CD4-positive, alpha-beta T cell treated with Interleukin-10 for 1 hour (primary cell): Measurements from ENCODE around the gene ADH4.
A peak's percentile ranks its signal among the peaks of the same experiment; 100 is the strongest.
"Not testable (repeated sequence)": the region's sequence is repeated elsewhere in the genome, so short reads cannot be mapped to it uniquely, and the experiment has no call there.

Source experiments
- DNase-seq: peaks from one replicate; pipeline ENCODE4 v3.0.0-alpha.2; 2020

The ADH4 gene

DNA sequence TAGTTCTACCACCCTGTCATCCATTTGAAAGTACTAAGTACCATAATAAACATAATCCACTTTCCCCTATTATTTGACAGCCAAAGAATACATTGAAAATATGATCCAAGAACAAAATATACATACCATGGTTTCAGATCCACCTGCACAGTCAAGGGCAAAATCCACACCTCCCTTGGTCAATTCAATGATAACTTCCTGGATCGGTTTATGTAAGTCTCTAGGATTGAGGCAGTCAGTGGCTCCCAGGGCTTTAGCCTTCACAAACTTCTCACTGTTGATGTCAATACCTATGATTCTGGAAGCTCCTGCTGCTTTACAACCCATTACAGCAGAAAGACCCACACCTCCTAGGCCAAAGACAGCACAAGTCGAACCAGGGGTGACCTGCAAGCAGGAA lies 12.7 kb downstream of the ADH4 start:
- DNase-seq, result no peak

DNA sequence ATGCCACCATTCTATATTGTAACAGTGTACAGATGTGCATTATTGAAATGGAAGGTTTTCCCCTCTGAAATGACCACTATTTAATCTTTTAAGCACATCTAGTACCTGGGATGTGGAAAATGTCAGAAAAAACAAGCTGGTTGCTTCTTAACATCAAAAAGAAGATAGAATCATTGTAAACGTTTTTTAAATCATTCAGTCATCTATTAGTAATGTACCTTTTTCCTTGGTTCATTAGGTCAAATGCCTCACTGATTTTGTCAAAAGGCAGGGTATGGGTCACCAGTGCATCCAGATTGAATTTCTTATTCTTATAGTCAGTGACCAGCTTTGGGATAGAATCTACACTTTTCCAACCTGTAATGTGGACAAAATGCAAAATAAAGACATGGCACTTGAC lies 17.7 kb downstream of the ADH4 start:
- no peak for DNase-seq

DNA sequence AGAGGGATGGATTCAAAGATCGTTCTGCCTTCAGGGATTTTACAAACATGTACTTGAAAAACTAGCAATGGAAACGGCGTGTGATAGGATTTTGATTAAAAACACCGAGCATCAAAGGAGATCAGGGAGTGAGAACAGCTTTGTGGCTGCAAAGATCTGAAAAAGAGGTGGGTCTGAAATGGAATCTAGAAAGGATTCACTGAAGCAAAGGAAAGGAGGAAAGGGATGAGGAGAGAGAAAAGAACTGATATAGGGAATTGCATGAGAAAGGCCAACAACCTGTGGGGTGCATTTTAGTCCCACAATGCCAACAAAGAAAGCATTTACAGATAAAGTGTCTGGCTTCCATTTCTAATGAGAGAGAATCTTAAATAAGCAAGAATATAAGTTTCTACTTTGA lies 23.1 kb downstream of the ADH4 start:
- DNase-seq, result no peak

DNA sequence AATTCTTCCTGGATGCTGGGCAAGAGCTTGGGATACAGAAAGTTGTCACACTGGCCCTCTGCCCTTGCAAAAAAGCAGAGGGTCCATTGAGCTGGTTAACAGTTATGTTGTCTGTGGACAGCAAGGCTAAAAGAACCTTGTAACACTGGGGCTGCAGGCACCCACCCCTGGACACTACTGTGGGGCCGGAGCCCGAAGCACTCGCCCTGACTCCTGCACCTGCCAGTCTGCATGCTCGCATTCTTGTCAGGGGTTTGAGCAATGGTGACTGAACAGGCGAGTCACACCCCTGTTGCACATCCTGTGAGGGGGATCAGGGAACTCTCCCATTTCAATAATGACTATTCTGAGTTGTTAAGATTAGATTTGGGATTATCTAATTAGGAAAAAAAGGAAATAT lies 23.6 kb downstream of the ADH4 start:
- no peak for DNase-seq

DNA sequence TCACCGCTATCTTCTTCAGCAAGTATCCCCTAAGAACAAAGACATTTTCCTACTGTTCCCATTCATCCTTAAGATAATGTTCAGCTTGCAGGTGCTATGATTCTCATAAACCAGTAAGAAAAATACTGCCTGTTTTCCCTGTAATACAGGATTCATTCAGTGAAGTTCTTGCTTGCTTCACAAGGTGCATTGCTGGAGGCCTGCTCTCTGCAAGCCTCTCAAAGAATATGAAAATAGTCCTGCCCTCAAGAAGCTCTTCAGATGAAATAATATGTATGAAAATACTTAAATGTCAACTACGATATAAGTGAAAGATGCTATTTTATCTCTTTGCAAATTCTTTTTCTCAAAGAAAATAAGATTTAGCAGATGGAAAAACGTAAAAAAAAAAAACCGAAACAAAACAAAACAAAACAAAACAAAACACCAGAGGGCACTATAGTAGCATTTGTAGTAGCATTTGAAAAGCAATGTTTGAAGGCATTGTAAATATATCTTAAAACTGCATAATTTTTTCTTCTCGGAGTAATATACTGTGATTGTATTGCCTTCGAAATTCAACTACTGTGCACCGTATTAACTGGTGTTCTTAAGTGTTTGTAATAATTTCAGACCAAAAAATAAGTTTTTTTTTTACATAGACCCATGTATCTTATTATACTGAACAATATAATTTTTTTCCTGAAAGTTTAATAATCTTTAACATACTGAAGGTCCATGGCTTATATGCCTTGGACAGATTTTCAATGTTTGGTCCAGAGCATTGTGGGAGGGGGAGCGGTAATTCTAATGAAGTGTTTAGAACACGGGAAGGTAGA lies 26.0 kb downstream of the ADH4 start:
- DNase-seq, result peak; percentile 15

DNA sequence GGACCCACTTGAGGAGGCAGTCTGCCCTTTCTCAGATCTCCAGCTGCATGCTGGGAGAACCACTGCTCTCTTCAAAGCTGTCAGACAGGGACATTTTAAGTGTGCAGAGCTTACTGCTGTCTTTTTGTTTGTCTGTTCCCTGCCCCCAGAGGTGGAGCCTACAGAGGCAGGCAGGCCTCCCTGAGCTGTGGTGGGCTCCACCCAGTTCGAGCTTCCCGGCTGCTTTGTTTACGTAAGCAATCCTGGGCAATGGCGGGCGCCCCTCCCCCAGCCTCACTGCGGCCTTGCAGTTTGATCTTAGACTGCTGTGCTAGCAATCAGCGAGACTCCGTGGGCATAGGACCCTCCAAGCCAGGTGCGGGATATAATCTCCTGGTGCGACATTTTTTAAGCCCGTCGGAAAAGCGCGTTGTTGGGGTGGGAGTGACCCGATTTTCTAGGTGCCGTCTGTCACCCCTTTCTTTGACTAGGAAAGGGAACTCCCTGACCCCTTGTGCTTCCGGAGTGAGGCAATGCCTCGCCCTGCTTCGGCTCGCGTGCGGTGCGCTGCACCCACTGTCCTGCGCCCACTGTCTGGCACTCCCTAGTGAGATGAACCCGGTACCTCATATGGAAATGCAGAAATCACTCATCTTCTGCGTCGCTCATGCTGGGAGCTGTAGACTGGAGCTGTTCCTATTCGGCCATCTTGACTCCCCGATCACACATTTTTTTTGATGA lies 26.8 kb downstream of the ADH4 start:
- not testable (repeated sequence) for DNase-seq

DNA sequence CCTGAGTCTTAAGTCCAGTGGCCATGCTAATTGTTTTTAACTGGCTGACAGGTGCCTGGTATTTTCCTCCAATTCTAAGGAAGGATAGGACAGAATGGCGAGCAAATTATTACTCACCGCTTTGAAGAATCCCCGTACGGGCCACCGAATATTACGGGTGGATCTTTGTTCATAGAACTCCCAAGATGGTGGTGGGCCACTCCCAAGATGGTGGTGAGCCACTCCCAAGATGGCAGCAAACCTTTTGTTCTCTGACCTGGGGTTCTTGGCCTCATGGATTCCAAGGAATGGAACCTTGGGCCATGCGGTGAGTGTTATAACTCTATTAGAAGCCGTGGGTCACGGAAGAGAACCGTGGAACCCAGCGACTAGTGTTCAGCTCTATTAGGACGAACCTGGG lies 34.8 kb downstream of the ADH4 start:
- not testable (repeated sequence) for DNase-seq

DNA sequence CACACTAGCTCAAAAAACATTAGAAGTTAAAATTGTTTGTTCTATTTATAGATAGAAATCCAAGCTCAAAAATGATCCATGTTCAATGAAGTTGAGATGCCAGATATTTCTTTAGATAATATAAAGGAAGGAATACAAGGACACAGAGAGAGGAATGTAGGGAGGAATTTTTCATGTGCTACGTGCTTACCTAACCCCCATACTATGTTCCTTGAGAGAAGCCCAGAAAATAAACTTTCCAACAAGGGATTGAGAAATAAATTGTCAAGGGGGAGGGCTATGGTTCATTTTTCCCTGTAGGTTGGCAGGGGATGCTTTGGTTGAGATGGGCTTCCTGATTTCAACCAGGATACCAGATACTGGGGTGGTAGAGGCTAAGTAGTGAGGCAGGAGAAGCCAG lies 39.9 kb downstream of the ADH4 start:
- no peak for DNase-seq

DNA sequence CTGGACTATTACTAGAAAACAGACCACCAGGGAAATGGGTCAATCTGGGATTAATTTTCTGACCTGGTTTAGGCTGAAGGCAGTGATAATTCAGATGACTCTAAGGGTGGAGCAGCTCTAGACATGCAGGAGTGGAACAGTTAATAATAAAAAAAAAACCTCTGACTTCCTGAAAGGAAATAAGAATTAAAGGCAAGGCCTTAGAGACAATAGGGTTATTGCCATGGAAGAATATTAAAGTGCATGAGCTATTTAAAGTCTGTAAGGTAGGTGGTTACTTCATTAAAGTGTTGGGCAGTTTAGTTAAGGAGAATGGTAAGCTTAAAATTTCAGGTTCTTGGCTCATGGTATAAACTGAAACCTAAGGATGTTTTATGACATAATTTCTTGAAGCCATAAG lies 40.9 kb downstream of the ADH4 start:
- DNase-seq, result no peak

DNA sequence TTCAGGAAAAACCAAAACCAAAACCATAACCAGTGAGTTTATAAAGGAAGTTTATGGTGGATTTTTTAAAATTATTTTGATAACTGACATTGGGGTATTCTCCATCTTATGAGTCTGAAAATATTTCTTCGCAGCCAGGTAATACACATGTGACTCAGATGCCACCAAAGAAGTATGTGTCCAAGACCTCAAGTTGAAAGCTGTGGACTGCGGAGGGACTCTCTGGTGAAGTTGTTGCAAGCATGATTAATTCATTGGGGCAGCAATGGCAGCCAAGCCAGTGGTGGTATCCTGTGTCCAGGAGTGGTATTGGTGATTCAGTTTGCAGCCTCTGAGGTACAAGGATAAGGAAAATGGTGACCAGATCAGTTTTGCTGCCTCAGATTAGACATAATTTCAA lies 41.5 kb downstream of the ADH4 start:
- DNase-seq, result no peak

DNA sequence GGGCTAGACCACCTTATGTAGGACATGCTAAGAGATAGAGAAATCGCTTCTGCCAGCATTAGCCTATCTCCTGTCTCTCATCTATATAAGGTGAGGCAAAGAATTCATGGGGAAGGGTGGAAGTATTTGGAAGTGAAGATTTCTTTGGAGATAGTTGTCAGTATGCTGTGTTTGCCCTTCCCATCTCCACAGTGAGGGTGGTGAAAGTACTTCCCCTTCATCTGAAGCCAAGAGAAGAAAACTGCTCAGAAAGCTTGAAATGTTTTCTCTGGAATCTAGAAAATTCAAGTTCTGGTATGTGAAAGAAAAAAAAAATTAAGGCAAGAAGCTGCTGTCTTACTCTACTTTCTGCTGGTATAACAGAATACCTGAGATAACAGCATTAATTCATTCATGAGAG lies 43.2 kb downstream of the ADH4 start:
- DNase-seq, result no peak

DNA sequence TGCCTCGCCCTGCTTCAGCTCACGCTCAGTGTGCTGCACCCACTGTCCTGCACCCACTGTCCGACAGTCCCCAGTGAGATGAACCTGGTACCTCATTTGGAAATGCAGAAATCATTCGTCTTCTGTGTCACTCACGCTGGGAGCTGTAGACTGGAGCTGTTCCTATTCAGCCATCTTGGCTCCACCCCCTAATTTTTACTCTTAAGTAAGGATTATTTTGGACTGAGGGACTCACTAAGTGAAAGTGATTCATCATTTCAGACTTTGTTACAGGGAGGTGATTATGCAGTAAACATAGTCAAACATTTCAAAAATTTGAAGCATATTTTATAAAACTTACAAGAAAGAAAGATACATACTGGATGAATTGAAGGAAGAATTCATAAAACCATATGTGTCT lies 44.3 kb downstream of the ADH4 start:
- not testable (repeated sequence) for DNase-seq

DNA sequence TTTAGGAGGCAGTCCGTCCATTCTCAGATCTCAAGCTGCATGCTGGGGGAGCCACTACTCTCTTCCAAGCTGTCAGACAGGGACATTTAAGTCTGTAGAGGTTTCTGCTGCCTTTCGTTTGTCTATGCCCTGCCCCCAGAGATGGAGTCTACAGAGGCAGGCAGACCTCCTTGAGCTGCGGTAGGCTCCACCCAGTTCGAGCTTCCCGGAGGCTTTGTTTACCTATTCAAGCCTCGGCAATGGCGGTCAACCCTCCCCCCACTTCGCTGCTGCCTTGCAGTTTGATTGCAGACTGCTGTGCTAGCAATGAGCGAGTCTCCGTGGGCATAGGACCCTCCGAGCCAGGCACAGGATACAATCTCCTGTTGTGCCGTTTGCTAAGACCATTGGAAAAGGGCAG lies 44.8 kb downstream of the ADH4 start:
- DNase-seq, result no peak

DNA sequence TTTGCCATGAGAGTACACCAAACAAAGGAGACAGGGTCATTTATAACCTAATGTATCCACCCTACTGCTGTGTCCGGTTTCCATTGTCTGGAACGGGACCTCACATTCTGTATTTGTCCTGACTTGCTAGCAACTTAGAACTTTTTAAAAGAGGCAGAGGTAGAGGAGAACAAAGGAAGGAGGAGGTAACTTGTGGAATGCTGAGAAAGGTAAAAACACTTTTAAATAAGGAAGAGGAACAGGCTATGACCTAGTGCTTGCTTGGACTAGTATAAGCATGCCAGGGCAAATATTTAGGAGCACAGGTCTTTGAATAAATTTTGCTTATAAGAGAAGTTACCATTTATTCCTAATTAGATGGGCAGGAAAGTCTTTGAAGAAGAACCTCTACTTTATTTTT lies 52.3 kb downstream of the ADH4 start:
- not testable (repeated sequence) for DNase-seq

DNA sequence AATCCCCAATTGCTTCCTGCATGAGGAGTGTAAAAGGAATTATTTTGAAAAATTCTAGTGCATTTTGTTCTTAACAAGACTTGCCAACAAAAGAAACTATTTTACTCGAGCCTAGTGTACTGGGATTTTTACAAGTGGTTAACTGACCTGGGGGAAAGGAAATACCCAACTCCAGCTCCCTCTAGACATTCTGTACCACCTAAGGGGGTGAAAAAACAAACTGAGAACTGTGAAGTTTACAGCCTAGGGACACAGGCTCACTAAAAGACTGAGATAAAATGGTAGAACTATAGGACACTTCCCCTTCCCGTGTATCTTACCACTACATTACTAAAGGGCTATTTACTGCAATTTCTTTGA lies 52.9 kb downstream of the ADH4 start:
- no peak for DNase-seq

DNA sequence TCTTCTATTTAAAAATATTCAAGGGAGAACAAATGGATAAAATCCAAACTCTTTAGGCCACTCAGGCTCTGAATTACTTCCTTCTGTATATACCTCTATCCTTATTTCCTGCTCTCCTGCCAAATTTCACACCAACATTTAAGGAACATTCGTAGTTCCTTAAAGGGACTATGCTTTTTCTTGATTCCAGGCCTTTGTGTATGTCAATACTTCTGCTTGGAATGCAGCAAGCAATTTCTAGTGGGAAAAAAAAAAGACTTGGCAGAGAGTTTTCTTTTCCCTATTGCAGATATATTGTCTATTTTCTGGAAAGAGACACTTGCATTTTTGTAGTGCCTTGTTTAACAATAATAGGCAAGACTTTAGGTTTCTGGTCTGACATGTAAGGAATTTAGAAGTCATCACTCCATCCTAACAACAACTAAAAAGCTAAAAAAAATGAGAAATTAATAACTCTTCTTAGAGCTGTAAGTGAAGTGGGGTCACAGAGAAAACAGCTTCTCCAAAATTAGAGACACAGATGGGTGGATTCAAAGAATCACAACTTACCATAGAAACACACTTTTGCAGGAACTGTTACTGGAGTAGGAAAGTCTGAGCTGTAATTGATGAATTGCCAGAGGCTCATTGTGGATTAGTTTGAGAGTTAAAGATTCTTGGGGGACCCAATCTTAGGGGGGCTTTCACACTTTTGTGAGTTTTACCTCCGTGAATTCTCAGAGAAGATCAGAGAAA lies 53.4 kb downstream of the ADH4 start:
- DNase-seq, result no peak

DNA sequence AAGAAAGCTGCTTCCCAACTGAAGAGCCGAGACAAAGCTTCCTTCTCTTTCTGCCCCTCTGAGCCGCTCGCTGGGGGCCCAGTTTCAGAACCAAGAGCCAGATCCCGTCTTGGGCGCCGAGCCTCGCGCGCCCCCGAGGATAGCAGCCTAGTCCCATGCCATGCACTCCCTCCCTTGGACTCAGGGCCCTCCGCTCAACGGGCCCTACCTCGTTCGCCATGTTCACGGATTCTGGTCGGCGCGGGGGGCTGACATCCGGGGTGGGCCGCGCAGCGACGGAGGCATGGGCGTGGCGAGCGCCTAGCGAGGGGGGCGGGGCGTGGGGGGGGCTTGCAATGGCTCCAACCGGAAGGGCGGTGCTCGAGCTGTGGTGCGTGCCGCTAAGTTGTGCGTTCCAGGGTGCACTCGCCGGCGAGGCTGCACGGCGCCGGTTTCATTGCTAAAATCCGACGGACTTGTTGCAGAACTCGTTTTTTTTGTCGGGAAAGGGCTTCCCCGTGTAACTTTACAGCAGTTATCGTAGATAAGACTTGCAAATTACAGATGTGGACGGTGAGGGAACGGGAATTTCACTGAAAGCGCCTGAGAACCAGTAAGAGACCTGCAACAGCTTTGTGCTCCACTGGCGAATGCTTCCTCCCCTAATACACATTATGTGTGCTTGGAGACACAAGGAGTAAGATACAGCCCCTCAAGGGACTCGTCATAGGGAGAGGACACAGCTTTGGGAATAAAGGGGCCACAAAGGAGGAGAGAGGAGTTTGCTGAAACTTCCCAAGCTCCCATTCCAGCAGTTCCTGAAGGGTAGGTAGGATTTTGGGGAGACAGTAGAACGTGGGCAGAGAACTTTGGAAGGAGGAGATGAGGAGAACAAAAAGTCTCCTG lies 55.4 kb downstream of the ADH4 start, which contains the start of gene ADH5:
Gene ADH5, minus strand, starts transcription at position 308 of the 885 bp plus-strand sequence. Its CDS starts 88 bp downstream, at position 220.
- DNase-seq, result peak; percentile 87

DNA sequence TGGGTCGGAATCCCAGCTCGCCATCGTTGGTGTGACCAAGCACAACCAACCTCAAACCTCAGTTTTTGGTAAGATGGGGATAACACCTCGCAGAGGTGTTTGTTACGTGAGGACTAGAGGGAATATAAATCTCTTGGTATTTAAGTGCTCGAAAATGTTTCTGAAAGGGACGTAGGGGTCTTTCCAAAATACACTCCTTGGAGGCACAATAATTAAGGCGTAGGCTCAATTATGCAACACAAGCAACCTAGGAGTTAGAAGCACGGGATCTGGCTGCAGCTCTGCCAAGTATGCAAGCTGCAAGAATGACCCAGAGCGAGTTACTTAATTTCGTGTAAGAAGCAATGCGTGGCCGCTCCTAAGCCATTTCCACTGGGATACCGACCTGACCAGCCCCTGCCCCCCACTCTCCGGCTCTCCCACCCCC lies 56.1 kb downstream of the ADH4 start:
- DNase-seq, result peak; percentile 26

DNA sequence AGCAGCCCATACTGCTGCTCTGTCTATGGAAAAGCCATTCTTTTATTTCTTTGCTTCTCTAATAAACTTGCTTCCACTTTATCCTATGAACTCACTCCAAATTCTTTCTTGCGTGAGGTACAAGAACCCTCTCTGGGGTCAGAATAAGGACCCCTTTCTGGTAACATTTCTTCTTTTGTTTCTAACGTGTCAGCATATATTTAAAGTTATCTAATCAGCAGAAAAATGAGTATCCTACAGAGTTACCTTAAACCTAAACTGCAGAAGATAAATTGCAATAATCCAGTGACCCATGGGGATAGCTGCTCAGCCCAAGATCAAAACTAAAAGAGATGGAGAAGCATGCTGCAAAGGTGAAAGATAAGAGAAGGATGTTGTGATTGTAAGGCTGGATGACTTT lies 59.5 kb downstream of the ADH4 start:
- no peak for DNase-seq

DNA sequence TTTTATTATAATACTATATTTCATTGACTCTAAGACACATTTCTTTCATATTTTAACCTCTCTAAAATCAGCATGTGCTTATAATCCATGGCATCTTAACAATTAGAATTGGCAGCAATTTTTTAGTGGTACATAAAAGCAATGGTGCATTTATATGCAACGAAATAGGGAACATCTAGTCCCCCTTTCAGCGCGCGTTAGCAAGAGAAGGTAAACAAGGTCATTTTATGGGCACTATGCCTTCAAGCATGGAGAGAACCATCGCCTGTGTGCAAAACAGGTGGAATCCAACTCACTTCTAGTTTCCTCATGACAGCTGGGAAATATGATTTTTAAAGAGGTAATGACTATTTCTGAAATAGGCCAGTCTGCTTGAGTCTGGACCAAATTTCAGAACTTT lies 61.9 kb downstream of the ADH4 start:
- no peak for DNase-seq

DNA sequence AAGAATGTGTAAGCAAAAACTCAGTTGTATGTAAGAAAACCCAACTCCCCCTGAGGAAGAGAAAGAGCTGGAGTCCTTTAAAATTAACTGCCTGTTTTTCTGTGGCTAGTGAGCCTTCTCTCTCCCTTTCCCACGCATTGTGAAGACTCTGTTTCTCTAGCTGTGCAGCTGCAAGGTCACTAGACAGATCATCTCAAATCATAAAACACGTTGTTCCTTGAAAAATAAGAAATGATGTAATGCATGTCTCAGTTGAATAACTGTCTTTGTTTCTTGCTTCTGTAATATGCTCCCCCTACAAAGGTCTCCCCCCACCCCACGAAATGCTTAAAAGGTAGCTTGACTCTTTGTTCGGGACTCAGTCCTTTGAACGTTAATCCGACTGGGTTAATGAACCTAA lies 63.2 kb downstream of the ADH4 start:
- not testable (repeated sequence) for DNase-seq

DNA sequence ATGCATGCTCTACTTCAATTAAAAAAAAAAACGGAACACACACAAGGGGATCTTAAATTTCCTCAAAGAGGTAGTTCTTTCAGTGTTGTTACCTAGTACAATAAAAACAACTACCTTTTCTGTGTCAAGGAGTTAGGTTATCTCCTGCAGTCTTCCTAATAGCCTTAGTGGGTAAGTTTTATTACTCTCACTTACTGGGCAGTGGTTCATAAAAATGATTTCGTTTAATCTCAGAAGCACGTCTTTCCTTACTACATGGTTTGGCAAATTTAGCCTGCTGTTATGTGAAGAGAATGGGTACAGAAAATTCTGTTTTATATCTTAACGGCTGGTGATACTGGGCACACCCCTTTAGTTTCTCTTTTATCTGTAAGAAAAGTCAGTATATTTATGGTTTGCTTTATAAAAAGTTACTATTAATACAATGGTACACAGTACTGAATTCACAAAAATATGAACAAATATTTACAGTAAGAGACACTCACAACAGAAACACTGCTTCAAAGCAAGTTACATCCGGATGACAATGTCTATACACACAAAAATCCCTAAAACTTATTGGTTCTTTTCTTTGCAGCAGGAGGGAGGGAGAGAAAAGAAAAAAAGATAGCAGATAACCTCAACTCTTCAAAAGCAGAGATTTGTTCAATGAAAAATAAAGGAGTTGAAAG lies 64.3 kb downstream of the ADH4 start:
- no peak for DNase-seq
